ENCODE measurements around the gene PTPRN2.

The PTPRN2 gene

GRCh38 chr7:158322616-158323530 lies 264.8 kb downstream of the PTPRN2 start:
- H3K4me3 ChIP-seq (ENCODE audit: low read depth, low read length): no peak overlapping the region
- DNase-seq (ENCODE audit: low read depth): no peak
- TF ChIP-seq CTCF (IDR thresholded peaks at IDR 0.05; ENCODE audit: low read depth, low read length, missing control alignments): no peak

- TF ChIP-seq CTCF (IDR thresholded peaks at IDR 0.05; ENCODE audit: low read depth, low read length, missing control alignments): no peak
- no peak overlapping the region for H3K4me3 ChIP-seq (ENCODE audit: low read depth, low read length)
- no peak for DNase-seq (ENCODE audit: low read depth)
Observed at GRCh38 chr7:158321936-158322615, 265.5 kb downstream of the PTPRN2 start.

- no peak overlapping the region for H3K4me3 ChIP-seq (ENCODE audit: low read depth, low read length)
- no peak for TF ChIP-seq CTCF (IDR thresholded peaks at IDR 0.05; ENCODE audit: low read depth, low read length, missing control alignments)
- DNase-seq (ENCODE audit: low read depth): no peak
Observed at GRCh38 chr7:158321056-158321700, 266.4 kb downstream of the PTPRN2 start.

DNA sequence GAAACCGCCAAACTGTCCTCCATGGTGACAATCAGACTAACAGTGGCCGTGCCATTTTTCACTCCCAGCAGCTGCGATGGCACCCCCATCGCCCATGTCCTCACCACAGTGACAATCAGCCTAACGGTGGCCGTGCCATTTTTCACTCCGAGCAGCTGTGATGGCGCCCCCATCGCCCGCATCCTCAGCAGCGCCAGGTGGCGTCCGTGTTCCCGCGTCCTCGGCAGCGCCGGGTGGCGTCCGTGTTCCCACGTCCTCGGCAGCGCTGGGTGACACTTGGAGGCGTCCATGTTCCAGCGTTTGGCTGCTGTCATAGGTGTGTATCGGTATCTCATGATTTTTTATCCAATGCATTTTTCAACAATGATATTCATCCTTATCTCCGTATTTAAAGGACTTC lies 267.3 kb downstream of the PTPRN2 start:
- no peak overlapping the region for H3K4me3 ChIP-seq (ENCODE audit: low read depth, low read length)
- no peak for DNase-seq (ENCODE audit: low read depth)
- TF ChIP-seq CTCF (IDR thresholded peaks at IDR 0.05; ENCODE audit: low read depth, low read length, missing control alignments): no peak

GRCh38 chr7:158318511-158318913 lies 269.1 kb downstream of the PTPRN2 start:
- no peak for DNase-seq (ENCODE audit: low read depth)
- TF ChIP-seq CTCF (IDR thresholded peaks at IDR 0.05; ENCODE audit: low read depth, low read length, missing control alignments): no peak
- no peak overlapping the region for H3K4me3 ChIP-seq (ENCODE audit: low read depth, low read length)

DNA sequence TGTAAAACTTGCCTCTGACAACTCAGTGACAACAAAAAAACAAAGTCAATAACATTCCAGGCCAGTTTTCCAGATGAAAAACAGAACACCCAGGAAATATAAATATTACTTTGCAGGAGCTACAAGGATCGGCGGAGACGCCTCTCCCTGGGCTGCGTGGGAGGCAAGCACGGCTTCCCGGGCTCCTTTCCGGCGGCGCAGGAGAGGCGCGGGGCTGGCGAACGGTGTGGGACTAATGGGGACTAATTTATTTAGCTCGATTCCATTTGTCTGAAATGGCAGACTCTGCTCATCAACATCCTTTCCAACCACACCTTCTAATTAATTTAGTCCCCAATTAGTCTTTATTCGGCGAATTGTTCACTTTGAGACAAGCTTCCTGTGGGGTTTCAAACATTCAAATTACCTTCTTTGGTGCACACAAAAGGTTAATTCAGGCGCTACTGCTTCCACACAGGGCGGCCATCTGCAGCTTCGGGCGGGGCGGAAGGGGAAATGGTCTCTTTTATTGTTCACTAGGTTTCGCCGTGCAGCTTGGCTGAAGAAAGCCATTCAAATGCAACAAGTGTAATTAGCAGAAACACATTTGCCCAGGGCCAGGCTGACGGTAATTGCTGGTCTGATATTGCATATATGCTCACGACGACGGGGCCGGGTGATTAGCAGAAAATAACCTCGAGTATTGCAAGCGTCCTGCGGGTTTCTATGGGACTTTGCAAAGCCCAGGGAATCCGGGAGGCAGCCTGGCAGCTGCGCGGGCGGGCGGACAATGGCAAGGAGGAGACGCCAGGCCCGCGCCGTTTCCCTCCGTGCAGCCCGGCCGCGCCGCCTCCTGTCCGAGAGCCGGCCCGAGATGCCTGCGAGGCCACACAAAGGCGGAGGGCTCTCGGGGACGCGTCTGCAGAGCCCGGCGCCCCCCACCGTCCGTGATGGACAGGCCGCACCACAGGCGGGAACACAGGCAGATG lies 270.1 kb downstream of the PTPRN2 start:
- no peak overlapping the region for H3K4me3 ChIP-seq (ENCODE audit: low read depth, low read length)
- DNase-seq (ENCODE audit: low read depth): no peak
- TF ChIP-seq CTCF (IDR thresholded peaks at IDR 0.05; ENCODE audit: low read depth, low read length, missing control alignments): no peak
